Putamen (tissue), 1 donor: ENCODE measurements around the gene SNRPA1.

Experiments
- DNase-seq: peaks from one replicate; pipeline ENCODE4 v3.0.0-alpha.2; 2016; ENCODE audit warnings: low spot score

Gene SNRPA1

DNA sequence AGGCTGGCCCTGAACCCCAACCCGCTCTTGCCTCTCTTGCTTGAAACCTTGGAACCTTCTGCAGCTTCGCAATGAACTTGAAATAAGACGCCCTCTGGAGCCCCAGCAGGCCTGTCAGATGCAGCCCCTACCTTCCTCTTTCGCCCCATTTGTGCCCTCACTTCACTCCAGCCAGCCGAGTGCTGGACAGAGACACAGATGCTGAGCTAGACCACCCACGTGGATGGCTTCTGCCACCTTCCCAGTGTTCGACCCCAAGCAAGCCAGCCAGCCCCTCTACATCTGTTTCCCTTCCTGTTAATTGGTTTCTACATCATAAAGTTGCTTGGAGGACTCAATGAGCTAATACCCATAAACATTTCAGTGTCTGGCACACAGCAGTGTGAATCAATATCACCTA, 23.8 kb upstream of the SNRPA1 start:
- no peak for DNase-seq

DNA sequence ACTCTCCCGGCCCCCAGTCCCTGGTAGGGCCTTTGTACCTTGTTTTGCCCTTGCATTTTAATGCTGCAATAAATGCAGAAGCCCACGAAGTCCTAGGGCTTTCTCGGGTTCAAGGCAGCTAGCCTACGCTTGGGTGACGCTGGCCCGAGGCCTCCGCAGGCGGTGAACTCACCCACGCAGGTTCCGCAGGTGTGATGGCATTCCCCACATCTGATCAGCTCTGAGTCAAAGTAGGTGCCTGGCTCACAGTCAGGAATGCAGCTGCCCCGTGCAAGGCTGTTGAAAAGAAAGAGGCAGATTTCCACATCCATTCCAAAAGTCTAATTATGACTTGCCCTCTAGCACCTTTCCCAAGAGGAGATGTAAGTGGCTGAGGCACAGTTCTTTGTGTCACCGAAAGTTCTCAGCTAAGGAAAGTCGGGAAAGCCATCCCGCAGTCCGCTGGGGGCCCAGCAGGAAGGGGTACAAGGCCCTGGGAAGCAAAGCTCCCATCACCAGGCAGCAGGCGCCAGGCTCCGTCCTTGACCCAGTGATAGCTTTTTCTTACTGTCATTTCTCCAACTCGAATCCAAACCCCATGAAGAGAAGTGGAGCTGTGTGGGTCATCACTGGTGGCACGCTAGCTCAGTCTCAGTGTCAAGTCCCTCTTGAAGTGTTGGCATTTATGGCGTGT, 23.2 kb upstream of the SNRPA1 start:
- DNase-seq = peak; percentile 57

- no peak for DNase-seq
Measured at GRCh38 chr15:101317336-101317872, 22.4 kb upstream of the SNRPA1 start.

- no peak for DNase-seq
Measured at GRCh38 chr15:101316529-101316928, 21.5 kb upstream of the SNRPA1 start.

DNA sequence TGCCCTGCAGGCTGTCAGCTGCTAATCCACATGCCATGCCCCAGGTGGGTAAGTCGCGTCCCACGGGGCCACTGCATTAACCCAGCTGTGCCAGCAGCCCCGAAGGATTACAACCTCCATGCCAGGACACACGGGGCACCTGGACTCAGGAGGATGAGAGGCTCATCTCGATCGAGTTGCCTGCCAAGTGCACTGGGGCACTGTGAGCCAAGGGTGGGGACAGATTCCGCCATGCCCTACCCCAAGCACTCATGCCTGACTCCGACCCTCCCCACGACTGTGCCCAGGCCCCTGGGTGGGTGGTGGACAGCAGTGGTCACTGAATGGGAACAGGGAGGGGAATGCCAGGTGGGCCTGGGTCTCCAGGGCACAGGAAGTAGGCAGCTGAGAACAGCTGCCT, 20.7 kb upstream of the SNRPA1 start:
- no peak for DNase-seq

DNA sequence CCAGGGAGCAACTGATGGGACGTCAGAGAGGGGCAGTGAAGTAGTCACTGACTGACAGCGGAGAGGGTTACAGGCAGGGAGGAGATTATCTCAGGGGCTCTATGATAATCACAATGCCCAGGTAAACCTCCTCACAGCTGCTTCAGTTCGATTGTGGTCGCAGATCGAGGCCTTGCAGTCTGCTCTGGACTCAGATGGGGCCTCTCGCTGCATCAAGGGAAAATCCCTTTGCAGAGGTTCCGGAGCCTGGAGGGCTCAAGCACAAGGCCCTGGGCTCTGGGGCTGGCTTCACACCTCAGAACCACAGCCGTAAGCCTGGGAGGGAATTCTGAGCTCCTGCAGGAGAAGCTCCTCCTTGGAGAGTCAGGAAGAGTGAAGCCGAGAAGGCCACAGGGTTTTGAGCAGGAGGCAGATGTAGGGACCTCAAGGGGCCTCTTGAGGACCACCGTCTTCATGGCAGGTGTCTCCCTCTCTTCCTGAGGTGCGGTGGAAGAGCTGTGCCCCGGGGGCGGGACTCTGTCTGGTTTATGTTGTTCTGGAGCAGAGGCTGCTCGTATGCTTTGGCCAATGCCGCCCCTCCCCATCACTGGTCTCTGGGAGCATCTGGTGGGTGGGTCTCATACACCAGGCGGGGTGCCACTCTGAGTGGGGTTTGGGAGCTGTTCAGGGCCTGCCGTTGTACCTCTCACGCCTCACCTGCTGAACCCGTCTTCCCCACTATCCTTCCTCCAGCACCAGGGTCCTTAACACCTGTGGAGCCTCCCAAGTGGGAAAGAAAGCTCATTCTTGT, 19.5 kb upstream of the SNRPA1 start:
- DNase-seq = no peak

DNA sequence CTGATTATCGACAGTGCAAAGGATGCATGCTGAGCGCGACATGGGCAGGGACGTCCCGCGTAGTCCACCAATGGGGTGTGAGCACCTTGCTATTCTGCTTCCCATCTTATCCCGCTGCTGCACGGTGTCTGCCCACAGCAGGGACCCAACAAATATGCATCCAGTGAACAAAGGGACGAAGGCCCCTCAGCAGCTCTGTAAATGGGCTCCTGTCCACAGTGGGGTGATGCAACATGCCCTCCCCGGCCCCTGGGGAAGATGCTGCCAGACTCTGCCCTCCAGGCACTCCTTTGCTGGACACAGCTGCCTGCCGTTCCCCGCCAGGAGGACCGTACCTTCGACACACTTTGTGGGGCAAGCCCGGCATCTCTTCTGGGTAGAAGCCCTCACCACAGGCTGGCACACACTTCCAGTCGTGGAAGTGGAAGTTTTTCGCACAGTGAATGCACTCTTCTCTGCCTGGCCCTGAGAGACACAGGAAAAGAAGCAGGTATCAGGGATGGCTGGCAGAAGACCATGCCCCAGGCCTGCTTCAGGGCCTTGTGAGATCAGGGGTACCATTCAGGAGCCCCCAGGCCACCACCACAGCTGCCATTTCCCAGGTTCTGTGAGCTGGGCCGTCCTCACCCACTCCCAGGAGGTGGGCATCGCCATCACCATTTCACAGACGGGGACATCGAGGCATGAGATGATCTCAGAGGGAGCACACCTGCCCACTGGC, 18.2 kb upstream of the SNRPA1 start:
- DNase-seq = no peak

- no peak for DNase-seq
Measured at GRCh38 chr15:101310508-101310907, 15.5 kb upstream of the SNRPA1 start.

GRCh38 chr15:101310161-101310480, 15.1 kb upstream of the SNRPA1 start:
- DNase-seq = no peak

GRCh38 chr15:101309436-101310160, 14.6 kb upstream of the SNRPA1 start:
- DNase-seq = no peak

DNA sequence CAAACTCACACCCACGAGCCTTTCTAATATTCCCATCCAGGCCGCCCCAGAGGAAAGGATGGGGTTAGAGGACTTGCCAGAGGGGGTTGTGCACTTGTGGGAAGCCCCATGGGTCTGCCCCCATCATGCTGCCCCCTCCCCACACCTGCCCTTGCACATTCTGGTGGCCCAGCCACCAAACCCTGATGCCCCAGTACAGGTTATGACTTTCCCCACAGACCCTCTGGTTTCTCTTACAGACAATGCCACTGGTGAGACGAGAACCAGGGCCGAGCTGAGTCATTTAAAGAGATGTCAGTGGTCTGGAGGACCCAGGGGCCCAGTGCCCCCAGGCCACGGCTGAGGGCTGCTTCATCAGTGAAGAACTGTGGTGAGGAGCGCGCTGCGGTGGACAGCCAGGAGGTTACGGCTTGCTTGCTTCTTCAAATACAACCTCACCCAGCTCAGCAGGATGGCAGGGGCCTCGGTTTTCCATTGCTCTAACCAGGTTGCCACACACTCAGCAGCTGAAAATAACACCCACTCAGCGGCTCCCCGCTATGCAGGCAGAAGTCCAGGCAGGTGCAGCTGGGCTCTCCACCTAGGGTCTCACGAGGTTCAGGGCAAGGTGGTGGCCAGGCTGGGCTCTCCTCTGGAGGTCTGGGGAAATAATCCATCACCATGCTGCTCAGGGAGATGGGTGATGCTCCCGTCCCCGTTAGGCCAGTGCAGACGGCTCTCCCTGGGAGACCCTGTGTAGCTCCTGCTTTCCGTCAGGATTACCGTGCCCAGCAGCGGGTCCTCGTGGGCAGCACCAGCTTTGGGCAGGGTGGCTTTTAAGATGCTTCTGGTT, 13.8 kb upstream of the SNRPA1 start:
- no peak for DNase-seq

- DNase-seq = no peak
Measured at GRCh38 chr15:101307897-101308603, 13.0 kb upstream of the SNRPA1 start.

DNA sequence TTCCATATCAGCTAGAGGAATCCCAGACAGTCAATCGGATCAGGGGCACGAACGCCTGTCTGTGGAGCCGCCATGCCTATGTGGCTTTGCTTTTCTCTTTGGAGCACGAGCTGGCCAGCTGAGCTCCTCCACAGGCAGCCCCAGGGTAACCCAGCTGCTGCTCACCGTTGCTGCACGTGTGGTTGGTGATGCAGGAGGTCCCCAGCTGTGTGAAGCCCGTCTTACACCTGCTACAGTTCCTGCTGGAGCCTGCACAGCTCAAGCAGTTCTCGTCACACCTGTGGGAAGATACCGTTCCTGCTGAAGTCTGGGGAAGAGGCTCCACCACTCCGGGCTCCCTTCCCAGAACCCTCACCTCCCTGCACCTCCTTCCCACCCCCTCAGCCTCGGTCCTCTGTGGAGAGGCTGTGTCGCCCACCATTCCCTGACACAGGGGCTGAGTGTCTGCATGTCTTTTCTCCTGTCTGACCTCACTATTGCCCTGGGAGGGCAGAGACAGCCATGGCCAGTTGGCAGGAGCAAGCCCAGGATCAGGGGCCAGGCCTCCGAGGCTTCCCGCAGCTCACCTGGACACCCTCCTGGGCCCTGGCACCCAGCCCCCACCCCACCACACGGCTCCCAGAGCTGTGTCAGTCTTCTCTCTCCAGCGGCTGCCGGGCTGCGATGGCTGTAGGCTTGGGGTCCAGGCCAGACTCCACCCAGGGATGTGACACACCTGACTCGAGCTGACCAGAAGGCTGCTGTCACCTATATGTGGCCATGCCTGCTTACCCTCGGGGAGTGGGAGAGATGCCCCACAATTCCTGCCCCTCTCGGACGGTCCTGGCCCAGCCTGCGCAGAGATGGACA, 12.2 kb upstream of the SNRPA1 start:
- DNase-seq = no peak

DNA sequence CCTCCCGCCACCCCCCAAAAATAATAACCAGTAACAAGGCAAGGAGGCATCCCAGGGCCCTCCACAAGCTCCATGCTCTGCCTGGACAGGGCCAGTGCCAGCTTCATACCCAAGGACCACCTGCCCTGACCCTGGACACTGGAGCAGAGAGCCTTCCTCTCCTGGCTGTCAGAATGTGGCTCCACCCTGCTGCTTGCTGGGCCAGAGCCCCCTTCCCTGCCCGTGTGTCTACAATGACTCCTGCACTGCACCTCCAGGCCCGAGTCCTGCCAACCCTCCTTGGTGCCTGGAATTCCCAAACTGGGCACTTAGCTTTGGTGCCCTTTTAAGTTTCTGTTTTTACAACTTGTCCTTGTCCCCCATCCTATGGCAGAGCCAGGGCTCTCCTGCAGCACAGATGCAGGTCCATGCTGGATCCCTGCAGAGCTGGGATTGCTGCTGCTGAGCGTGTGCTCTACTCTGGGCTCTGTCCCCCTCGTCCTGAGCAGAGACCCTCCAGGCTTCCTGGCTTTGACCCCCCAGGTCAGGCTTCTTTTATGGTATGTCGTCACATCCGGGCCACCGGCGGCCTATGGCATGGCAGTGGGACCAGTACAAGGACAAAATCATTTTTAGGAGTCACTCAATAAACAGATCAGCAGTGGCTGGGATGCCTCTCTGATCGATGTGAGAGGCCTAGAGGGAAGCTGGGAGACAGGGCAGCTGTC, 11.4 kb upstream of the SNRPA1 start:
- no peak for DNase-seq

DNA sequence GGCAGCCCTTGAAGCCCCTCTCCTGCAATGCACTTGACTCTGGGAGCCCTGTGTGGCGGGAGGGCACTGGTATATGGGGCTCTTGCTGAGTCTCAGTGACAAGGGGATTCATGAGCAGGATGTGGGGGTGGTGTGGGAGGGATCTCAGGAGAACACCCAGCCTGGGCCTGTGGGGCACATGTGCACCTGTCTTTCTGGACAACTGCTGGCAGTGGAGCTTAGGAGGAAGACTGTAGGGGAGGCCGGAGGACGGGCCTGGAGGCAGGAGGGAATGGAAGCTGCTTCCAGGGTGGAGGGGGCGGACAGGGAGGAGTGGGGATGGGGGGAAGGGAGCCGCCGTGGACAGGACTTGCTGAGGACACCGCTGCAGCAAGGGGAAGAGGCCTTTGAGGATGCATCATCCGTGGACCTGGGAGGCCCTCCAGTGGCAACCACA, 10.8 kb upstream of the SNRPA1 start:
- no peak for DNase-seq

DNA sequence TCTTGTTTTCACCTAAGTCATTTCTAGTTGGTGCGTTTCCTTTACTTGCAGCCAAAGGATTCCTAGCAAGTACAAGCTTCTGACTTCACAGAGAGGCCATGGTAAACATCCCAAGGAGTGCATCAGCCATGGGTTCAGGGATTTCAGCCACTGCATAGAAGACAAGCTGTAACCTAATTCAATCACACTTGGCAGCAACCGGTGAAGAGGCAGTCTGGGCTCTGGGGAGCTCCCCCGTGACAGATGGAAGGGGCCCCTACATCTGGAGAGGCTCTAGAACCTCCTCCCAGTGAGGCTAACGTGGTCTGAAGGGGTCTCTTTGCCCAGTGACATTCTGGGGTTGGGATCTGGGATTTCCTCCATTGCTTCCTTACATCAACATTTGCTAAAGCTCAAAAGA, 8.4 kb upstream of the SNRPA1 start:
- DNase-seq = no peak

DNA sequence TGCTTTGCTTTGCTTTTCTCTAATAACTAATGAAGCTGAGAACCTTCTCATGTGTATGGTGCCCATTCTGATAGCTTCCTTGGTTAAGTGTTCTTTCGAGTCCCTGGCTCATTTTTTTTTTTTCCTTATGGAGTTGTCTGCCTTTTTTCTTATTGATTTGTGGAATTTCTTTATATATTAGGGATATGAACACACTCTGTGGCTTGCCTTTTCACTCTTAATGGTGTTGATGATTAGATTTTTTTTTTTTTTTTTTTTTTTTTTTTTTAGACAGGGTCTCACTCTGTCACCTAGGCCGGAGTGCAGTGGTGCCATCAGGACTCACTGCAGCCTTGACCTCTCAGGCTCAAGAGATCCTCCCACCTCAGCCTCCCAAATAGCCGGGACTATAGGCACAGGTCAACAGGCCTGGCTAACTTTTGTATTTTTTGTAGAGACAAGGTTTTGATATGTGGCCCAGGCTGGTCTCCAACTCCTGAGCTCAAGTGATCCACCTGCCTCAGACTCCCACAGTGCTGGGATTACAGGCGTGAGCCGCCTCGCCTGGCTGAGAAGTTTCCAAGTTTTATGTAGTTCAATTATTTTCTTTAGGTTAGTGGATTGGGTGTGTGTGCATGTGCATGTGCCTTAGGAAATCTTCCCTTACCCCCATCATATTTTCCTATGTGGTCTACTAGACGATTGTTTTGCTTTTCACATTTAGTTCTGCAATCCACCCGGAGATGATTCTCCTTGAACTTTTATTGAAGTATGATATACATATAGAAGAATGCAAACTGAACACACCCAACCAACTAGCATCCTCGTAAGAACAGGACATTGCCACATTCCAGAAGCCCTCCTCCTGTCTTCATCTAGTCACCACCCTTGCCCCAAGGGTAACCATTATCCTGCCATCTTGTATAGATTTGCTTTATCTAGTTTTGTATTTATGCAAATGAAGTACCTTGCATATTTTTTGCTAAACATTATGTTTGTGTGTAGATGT, 1.7 kb upstream of the SNRPA1 start:
- DNase-seq = no peak
